Left colon (tissue), 2 donors: Measurements from ENCODE around the gene CLCN2. TPM values are rescaled to one million over a fixed set of nuclear protein-coding genes. Genes with fewer than 3 reads are reported as not detected.

ENCODE experiments used
- ATAC-seq: fragments of 200-7000 bp; cut with Tn5 transposase; one replicate; pipeline ENCODE4 v1.9.1; 2020; ENCODE audit warnings: mild to moderate bottlenecking, moderate library complexity
- DNase-seq, 2 donors: peaks; one replicate each; pipeline ENCODE4 v3.0.0-alpha.2; 2020
- intact Hi-C, 2 donors: fragments of 100-400 bp; cut with DNase I in 1 of 2; cut with micrococcal nuclease in 1 of 2; formaldehyde crosslinking; loops; one replicate each; pipeline versions ENCODE4 v1.11.2 to v1.14.0; 2022; cut with DNase I, micrococcal nuclease
- total RNA-seq, 2 donors: library from RNA; stranded (reverse); fragmentation: NEBNext Ultra II Directional; extraction: Animal tissue kit (Norgen Biotek cat#: 25700); gene quantifications; one replicate each; pipeline ENCODE4 v1.2.1, GENCODE V29; 2021
- donor health status: DM: no; HTN: no; CAD: no.
- donor health status: DM: yes; HTN: yes; CAD: no.

The CLCN2 gene
- total RNA-seq, 2 donors from 2014 or later = 73.2 to 89.9 TPM

DNA sequence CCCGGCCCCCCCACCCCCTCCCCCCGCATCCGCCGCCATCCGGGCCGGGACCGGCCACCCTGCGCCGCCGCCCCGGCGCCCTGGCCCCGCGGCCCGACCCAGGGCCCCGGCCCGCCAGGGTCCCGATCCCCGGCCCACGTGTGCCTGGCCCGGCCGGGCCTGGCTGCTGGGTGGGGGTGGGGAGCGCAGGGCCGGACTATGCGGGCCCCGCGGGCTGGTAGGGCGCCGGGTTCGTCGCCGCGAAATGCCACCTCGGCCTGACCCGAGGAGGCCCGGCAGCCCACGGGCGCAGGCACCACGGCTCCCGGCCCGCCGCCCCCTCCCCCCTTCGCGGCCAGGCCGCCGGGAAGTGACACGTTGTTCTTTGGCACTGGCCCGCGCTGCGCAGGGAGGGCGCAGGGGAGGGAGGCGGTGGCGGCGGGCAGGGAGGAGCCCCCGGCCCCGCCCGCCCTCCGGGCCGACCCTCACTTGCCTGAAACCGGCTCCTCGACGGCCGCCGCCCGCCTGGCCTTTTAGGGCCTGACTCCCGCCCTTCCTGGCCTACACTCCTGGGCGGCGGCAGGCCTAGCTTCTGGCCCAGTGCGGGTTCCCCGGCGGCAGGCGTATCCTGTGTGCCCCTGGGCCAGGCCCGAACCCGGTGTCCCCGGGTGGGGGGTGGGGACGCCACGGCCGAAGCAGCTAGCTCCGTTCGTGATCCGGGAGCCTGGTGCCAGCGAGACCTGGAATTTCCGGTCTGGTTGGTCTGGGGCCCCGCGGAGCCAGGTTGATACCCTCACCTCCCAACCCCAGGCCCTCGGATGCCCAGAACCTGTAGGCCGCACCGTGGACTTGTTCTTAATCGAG, 46.5 kb downstream of the CLCN2 start:
- intact Hi-C loops = no loop called here
- ATAC-seq = peak; percentile 68
- DNase-seq = peak; percentile 85 to 86

DNA sequence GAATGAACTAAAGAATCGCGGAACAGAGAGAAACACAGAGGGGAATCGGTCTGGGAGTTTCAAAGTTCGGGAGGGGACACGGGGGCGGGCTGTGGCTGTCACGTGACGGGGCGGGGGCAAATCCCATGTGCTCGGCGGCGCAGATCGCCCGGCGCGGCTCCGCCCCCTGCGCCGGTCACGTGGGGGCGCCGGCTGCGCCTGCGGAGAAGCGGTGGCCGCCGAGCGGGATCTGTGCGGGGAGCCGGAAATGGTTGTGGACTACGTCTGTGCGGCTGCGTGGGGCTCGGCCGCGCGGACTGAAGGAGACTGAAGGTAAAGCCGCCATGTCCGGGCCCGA, 47.1 kb downstream of the CLCN2 start, which contains the start of gene EIF4G1:
Gene EIF4G1, plus strand, starts transcription at position 244 of the 337 bp plus-strand sequence. CDS start 1,191 bp downstream, outside the sequence.
- ATAC-seq (peak; percentile 82), DNase-seq (peak; percentile 95 to 97)
- intact Hi-C loops = no loop called here

DNA sequence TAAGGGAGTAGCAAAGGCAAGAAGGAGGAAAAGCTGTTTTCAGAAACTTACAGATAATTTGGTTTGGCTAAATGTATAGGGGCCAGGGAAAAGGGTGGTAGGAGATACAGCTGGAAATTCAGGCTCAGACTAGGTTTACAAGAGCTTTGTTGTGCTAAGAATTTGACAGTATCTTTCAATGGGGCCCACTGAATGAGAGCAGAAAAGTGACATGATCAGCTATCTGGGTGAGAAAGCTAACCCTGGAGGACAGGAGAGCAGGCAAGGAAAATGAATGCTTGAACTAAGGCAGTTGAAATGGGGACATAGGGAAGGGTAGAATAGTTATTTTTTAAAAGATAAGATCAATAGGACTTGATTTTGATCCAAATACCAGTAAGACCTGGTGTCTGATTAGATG, 49.8 kb downstream of the CLCN2 start:
- ATAC-seq (no peak), DNase-seq (no peak)
- intact Hi-C loops = no loop called here

DNA sequence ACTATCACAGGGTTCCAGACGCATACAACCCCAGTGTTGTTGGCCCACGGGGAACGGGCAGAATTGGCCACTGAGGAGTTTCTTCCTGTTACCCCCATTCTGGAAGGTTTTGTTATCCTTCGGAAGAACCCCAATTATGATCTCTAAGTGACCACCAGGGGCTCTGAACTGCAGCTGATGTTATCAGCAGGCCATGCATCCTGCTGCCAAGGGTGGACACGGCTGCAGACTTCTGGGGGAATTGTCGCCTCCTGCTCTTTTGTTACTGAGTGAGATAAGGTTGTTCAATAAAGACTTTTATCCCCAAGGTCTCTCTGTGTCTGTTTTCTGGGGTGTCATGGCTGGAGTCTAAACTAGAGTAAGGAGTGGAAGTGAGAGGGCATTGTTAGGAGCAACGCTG, 52.7 kb downstream of the CLCN2 start:
- ATAC-seq (no peak), DNase-seq (no peak)
- intact Hi-C loops = no loop called here

DNA sequence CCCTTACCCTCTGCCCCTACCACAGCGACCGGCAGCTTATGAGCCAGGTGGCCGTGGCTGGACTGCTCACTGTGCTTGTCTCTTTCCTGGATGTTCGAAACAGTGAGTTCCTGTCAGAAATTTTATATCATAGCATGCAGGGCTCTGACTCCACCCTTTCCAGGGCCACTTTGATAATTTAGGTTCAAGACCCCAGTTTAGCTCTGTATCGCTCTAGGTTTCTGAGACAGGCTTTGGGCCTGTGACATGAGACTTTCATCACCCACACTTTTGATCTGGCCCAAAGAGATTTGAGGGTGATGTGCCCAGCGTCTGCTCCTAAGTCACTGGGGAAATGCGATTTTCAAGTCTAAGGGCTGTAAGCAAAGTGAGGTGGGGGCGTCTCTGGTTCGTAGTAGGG, 53.5 kb downstream of the CLCN2 start:
- no peak for DNase-seq
- intact Hi-C loops = no loop called here
- ATAC-seq = no peak

DNA sequence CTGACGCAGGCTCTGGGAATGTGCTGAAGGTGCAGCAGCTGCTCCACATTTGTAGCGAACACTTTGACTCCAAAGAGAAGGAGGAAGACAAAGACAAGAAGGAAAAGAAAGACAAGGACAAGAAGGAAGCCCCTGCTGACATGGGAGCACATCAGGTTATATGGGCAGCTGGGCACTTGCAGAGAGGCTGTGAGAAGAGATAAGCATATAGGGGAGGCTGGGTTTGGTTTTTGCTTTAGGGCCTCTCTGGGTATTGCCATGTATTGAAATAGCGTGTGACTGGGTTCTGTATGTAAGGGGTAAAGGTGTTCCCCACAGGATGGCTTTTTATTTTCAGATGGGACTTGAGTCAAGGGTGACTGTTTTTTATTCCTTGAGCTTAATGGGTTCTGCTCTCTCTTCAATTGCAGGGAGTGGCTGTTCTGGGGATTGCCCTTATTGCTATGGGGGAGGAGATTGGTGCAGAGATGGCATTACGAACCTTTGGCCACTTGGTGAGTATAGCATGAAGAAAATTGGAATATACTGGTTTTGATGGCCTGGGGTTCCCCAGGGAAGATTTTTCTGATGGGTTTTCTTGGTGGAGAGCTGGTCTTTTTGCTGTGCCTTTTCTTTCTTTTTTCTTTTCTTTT, 54.9 kb downstream of the CLCN2 start:
- peak; percentile 93 for ATAC-seq
- no peak for DNase-seq
- intact Hi-C loops = no loop called here

DNA sequence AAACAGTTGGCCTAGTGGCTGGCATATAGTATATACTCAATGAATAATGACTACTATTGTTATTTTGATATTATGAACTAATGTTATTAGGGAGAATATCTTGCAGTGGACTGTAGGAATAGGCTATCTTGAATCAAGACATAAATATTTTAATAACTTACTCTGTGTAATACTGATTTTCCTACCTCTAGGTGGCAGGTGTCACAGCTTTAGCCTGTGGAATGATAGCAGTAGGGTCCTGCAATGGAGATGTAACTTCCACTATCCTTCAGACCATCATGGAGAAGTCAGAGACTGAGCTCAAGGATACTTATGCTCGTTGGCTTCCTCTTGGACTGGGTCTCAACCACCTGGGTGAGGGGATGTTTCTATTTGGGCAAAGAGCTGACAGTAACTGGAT, 55.8 kb downstream of the CLCN2 start:
- intact Hi-C loops = no loop called here
- ATAC-seq (peak; percentile 56), DNase-seq (no peak)

DNA sequence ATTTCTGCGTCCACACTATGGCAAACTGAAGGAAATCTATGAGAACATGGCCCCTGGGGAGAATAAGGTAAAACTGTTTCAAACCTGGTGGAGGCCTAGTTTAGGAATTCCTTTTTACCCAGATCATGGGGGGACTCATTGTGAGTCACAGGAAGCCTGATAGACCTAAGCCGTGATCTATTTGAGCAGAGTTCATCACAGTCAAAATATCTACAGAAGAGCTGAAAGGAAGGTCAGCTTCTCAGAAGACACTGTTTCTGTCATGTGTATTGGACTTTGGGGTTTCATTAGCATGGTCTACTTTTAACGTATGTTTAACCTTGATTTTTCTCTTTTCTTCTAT, 61.1 kb downstream of the CLCN2 start:
- ATAC-seq (no peak), DNase-seq (no peak)
- intact Hi-C loops = no loop called here

DNA sequence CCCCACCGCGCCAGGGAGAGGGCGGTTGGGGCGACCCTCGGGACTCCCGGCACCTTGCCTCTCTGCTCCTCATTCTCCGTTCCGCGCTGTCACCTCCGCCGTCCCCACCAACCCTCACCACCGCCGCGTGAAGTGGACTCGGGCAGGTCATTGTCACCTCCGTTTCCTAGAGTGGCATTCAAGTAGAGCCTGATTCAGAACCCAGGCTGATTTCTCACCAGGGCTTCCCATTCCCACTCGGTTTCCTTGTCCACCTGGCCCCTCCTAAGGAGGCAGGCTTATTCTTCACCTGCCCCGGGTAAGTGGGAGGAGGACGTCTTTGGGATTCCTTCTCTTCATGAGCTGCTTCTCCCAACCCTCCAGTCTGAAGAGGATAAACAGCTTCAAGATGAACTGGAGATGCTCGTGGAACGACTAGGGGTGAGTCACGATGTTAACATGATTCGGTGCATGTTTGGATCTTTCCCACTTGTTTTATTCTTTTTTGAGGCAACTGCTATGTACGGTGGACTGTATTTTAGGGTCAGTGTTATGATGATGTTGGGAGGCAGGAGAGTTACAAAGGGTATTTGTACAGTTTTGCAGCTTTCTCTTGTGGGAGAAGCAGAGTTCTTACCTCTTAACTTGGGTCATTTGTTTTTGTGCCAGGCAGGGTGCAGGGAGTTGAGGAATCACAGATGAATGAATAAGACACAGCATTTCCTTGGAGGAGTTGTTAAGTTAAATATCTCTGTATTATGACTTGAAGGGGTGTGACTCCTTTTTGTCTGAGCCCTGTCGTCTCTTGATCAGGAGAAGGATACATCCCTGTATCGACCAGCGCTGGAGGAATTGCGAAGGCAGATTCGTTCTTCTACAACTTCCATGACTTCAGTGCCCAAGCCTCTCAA, 61.7 kb downstream of the CLCN2 start:
- ATAC-seq (peak; percentile 20), DNase-seq (no peak)
- intact Hi-C loops = no loop called here

DNA sequence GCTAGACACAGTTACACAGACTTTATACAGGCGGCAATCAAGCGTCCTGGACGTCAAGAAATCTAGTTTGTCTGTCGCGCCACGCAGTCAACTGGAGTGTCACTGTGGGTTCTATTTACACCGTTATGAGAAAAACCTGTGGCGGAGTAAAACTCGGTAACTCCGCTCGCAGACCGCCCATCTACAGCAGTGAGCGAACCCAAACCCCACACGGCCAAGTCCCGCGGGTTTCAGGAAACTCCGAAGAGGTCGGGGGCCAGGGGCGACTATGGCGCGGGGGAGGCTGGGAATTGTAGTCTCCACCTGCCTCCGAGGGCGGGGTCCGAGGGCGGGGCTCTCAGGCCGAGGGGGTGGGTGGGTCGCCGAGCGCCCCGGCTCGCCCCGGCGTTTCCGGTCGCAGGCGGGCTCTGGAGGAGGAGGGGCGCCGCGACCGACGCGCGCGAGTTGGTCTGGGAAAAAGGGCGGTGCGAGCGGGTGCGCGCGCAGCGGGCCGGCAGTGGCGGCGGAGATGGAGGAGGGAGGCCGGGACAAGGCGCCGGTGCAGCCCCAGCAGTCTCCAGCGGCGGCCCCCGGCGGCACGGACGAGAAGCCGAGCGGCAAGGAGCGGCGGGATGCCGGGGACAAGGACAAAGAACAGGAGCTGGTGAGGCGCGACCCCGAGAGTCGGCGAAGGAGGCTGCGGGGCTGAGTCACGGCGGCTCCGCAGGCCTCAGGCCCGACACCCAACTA, 62.5 kb downstream of the CLCN2 start, which contains the start of gene PSMD2:
Gene PSMD2, plus strand, starts transcription at position 483 of the 729 bp plus-strand sequence. Its CDS starts 26 bp downstream, at position 509.
- intact Hi-C loops = no loop called here
- ATAC-seq (peak; percentile 95), DNase-seq (peak; percentile 98 to 99)

DNA sequence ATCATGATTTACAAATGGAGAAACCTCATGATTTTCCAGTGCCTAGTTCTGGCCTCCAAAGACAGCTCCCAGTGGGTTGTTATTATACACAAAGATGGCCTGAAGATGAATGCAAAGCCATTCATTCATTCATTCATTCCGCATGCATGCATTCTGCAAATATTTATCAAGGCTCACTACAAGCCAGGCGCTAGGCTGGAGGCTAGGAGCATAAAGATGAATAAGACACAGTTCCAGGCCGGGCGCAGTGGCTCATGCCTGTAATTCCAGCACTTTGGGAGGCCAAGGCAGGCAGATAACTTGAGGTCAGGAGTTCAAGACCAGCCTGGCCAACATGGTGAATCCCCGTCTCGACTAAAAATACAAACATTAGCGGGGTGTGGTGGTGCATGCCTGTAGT, 64.8 kb downstream of the CLCN2 start:
- ATAC-seq (no peak), DNase-seq (no peak)
- intact Hi-C loops = no loop called here

Other genes starting within 250 kb of the CLCN2 start
- 10 to 100 TPM; 32.6 to 40.8 TPM for gene EIF2B5, start 226.2 kb downstream of the CLCN2 start, total RNA-seq
- gene DVL3, start 206.2 kb downstream of the CLCN2 start, total RNA-seq = 10 to 100 TPM; 63.2 to 66.3 TPM
- gene AP2M1, start 186.8 kb downstream of the CLCN2 start, total RNA-seq = 100 to 1,000 TPM; 211 to 219 TPM
- 10 to 100 TPM; 56.1 to 69.2 TPM for gene ABCF3, start 175.4 kb downstream of the CLCN2 start, total RNA-seq
- gene VWA5B2, start 132.0 kb downstream of the CLCN2 start, total RNA-seq = 1 to 10 TPM; 2.2 to 3.3 TPM
- gene ALG3, start 112.6 kb downstream of the CLCN2 start, total RNA-seq = 10 to 100 TPM; 25.0 to 40.3 TPM
- 1 to 10 TPM; 3.5 to 5.3 TPM for gene EEF1AKMT4, start 111.9 kb downstream of the CLCN2 start, total RNA-seq
- gene CAMK2N2, start 100.1 kb downstream of the CLCN2 start, total RNA-seq = under 1 TPM in 1 of 2 donors, not detected in 1; 0.39 TPM
- under 1 TPM; 0.20 to 0.24 TPM for gene ECE2, start 85.6 kb downstream of the CLCN2 start, total RNA-seq
- 100 to 1,000 TPM; 174 to 187 TPM for gene PSMD2, start 62.4 kb downstream of the CLCN2 start, total RNA-seq
- 100 to 1,000 TPM; 245 to 322 TPM for gene EIF4G1, start 47.0 kb downstream of the CLCN2 start, total RNA-seq
- gene FAM131A, start 24.0 kb downstream of the CLCN2 start, total RNA-seq = 10 to 100 TPM; 16.2 to 20.9 TPM
- 10 to 100 TPM; 96.7 to 96.8 TPM for gene POLR2H, start 105 bp upstream of the CLCN2 start, total RNA-seq
- gene THPO, start 16.6 kb upstream of the CLCN2 start, total RNA-seq = not detected
- 1 to 10 TPM; 2.1 to 2.6 TPM for gene CHRD, start 18.4 kb upstream of the CLCN2 start, total RNA-seq
- 10 to 100 TPM; 29.2 to 32.9 TPM for gene EPHB3, start 200.2 kb upstream of the CLCN2 start, total RNA-seq